Osteoblast (primary cell): ENCODE data around the gene OR5H15. TPM values are rescaled to one million over a fixed set of nuclear protein-coding genes. Genes with fewer than 3 reads are reported as not detected.
"Not testable (repeated sequence)": the region's sequence is repeated elsewhere in the genome, so short reads cannot be mapped to it uniquely, and the experiment has no call there.

Source experiments
- DNase-seq: peaks from one replicate; pipeline ENCODE4 v3.0.0; 2011; ENCODE audit warnings: low spot score, mixed read lengths; ENCODE audit not compliant: insufficient read length; ENCODE audit errors: missing footprints
- H2AFZ ChIP-seq: 2 replicates; pipeline ENCODE4 v1.6.0; 2011; ENCODE audit warnings: mild to moderate bottlenecking, low read length
- H3K27ac ChIP-seq: 2 replicates; pipeline ENCODE4 v1.5.1; 2011; ENCODE audit warnings: mild to moderate bottlenecking, low read depth, low read length, moderate library complexity
- H3K27me3 ChIP-seq: 2 replicates; pipeline ENCODE4 v1.6.0; 2012; ENCODE audit warnings: mild to moderate bottlenecking, control low read depth, inconsistent platforms, low read length, moderate library complexity; ENCODE audit not compliant: insufficient read depth
- H3K36me3 ChIP-seq: 2 replicates; pipeline ENCODE4 v1.5.1; 2011; ENCODE audit warnings: mild to moderate bottlenecking, low read length, control low read depth, moderate library complexity; ENCODE audit not compliant: insufficient read depth
- H3K4me1 ChIP-seq: 2 replicates; pipeline ENCODE4 v1.5.1; 2011; ENCODE audit warnings: mild to moderate bottlenecking, low read length, control low read depth, moderate library complexity; ENCODE audit not compliant: insufficient read depth
- H3K4me2 ChIP-seq: 2 replicates; pipeline ENCODE4 v1.6.0; 2011; ENCODE audit warnings: mild to moderate bottlenecking, low read length; ENCODE audit not compliant: insufficient read depth
- H3K4me3 ChIP-seq: fragments of 200-600 bp; sonication (generic); 3 replicates; pipeline ENCODE4 v1.5.1; 2012; ENCODE audit warnings: mild to moderate bottlenecking, low read length, inconsistent platforms; ENCODE audit not compliant: insufficient read depth
- H3K79me2 ChIP-seq: 2 replicates; pipeline ENCODE4 v1.6.0; 2012; ENCODE audit warnings: mild to moderate bottlenecking, low read length, control low read depth, inconsistent platforms; ENCODE audit not compliant: insufficient read depth
- H3K9me3 ChIP-seq: 2 replicates; pipeline ENCODE4 v1.5.1; 2011; ENCODE audit warnings: low read depth, low read length, control low read depth
- H4K20me1 ChIP-seq: 2 replicates; pipeline ENCODE4 v1.6.0; 2012; ENCODE audit warnings: mild to moderate bottlenecking, low read length, control low read depth; ENCODE audit not compliant: insufficient read depth
- CTCF ChIP-seq: IDR thresholded peaks from 2 replicates; pipeline ENCODE4 v1.5.1; 2011; ENCODE audit warnings: mild to moderate bottlenecking, low read depth, low read length, moderate library complexity; ENCODE audit errors: extremely low read depth
- total RNA-seq: library from RNA; depleted of rRNA; stranded (reverse); fragments of >200 nt; gene quantifications from 2 replicates; pipeline ENCODE4 v1.2.3, GENCODE V29; 2012

The OR5H15 gene
- total RNA-seq, 1 donor = not detected

- no peak for DNase-seq
- H3K36me3 ChIP-seq = no peaks in the 10 kb centered on the region
- no peaks in the 10 kb centered on the region for H3K9me3 ChIP-seq
- H3K27ac ChIP-seq = no peak overlapping the region
- no peak for TF ChIP-seq CTCF
- no peaks in the 10 kb centered on the region for H3K4me1 ChIP-seq
- no peaks in the 10 kb centered on the region for H3K27me3 ChIP-seq
- H2AFZ ChIP-seq = no peak overlapping the region
- H3K4me2 ChIP-seq = no peak overlapping the region
- H4K20me1 ChIP-seq = no peaks in the 10 kb centered on the region
- H3K79me2 ChIP-seq = no peaks in the 10 kb centered on the region
- no peak overlapping the region for H3K4me3 ChIP-seq
Observed at GRCh38 chr3:98140531-98140930, 26.0 kb upstream of the OR5H15 start.

- Histone ChIP-seq H3K9me3 (no peaks in the 10 kb centered on the region), H3K79me2 (no peaks in the 10 kb centered on the region), H3K36me3 (no peaks in the 10 kb centered on the region), H4K20me1 (no peaks in the 10 kb centered on the region), H3K4me3 (no peak within 1 kb of the TSS), H3K27me3 (no peaks in the 10 kb centered on the region), H2AFZ (no peak within 1 kb of the TSS), H3K4me2 (no peak within 1 kb of the TSS), H3K27ac (no peak within 1 kb of the TSS), H3K4me1 (no peaks in the 10 kb centered on the region)
- TF ChIP-seq CTCF = no peak
- no peak for DNase-seq
Observed at GRCh38 chr3:98147179-98147578, 19.3 kb upstream of the OR5H15 start, which contains the start of gene OR5H14. Gene OR5H14, plus strand, starts transcription at chr3:98147479. Its CDS starts 1,907 bp downstream, at chr3:98149386.

GRCh38 chr3:98148751-98149150 is 17.7 kb upstream of the OR5H15 start:
- Histone ChIP-seq H3K4me1 (no peaks in the 10 kb centered on the region), H3K27me3 (no peaks in the 10 kb centered on the region), H3K4me2 (no peak overlapping the region), H3K27ac (no peak overlapping the region), H3K9me3 (no peaks in the 10 kb centered on the region), H3K36me3 (no peaks in the 10 kb centered on the region), H2AFZ (no peak overlapping the region), H3K79me2 (no peaks in the 10 kb centered on the region), H4K20me1 (no peaks in the 10 kb centered on the region), H3K4me3 (no peak overlapping the region)
- DNase-seq = no peak
- TF ChIP-seq CTCF = no peak

GRCh38 chr3:98149456-98149855 is 17.0 kb upstream of the OR5H15 start:
- DNase-seq, H3K4me1 ChIP-seq, H2AFZ ChIP-seq, H3K27ac ChIP-seq, H3K36me3 ChIP-seq, H3K27me3 ChIP-seq, H3K79me2 ChIP-seq, H4K20me1 ChIP-seq, H3K4me3 ChIP-seq, H3K9me3 ChIP-seq, H3K4me2 ChIP-seq: not testable (repeated sequence)

GRCh38 chr3:98151241-98151640 is 15.3 kb upstream of the OR5H15 start:
- Histone ChIP-seq H3K4me1 (no peaks in the 10 kb centered on the region), H3K4me2 (no peak overlapping the region), H3K27ac (no peak overlapping the region), H3K79me2 (no peaks in the 10 kb centered on the region), H3K36me3 (no peaks in the 10 kb centered on the region), H3K27me3 (no peaks in the 10 kb centered on the region), H4K20me1 (no peaks in the 10 kb centered on the region), H3K9me3 (no peaks in the 10 kb centered on the region), H2AFZ (no peak overlapping the region), H3K4me3 (no peak overlapping the region)
- TF ChIP-seq CTCF = no peak
- no peak for DNase-seq
